MM.1S (cell line): Measurements from ENCODE around the gene SCAMP1.

ENCODE experiments used
- CTCF ChIP-seq: fragments of 300-600 bp; sonication (generic); IDR thresholded peaks from 2 replicates; pipeline ENCODE4 v1.5.1; 2016; ENCODE audit warnings: antibody characterized with exemption, low read length, mixed read lengths
- EZH2 ChIP-seq: fragments of 300-600 bp; sonication (generic); optimal IDR thresholded peaks from 2 replicates; pipeline ENCODE3; 2017; ENCODE audit warnings: low read depth, mild to moderate bottlenecking, antibody characterized with exemption, low read length, mixed read lengths
- EZH2phosphoT487 ChIP-seq: fragments of 300-600 bp; sonication (generic); IDR thresholded peaks from 2 replicates; pipeline ENCODE4 v1.6.1; 2018; ENCODE audit warnings: antibody characterized with exemption, low read length

DNA sequence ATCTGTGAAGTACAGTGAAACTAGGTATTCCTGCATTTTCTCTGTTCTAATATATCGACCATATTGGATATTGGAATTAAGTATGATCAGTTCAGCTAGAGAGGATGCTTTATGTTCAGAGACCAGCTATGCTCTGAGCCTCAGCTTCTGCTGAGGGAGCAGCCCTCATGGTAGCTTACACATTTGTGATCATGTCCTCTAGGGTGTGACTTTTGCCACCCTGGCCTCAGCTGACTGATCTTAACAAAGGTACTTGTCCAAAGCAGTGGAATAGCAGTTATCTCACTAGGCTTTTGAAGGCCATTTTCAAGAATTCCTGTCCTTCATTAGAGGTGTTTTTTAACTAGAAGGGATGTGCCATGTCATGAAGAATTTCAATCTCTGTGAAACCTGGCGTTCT lies 9.3 kb downstream of the SCAMP1 start:
- TF ChIP-seq CTCF = no peak
- no peak for TF ChIP-seq EZH2phosphoT487
- TF ChIP-seq EZH2 = no peak
